Mesenchymal stem cell (in vitro differentiated cells and primary cell): ENCODE results near the gene SPOCK3.

Experiments used
- DNase-seq: peaks from one replicate; pipeline ENCODE4 v3.0.0-alpha.2; 2013
- H2AFZ ChIP-seq: one replicate; pipeline ENCODE4 v1.6.1; 2013; ENCODE audit warnings: low read depth, mild to moderate bottlenecking, control low read depth, inconsistent platforms, low read length, moderate library complexity
- H2AK5ac ChIP-seq: 2 replicates; pipeline ENCODE4 v1.6.1; 2013; ENCODE audit warnings: low read length, moderate library complexity, mild to moderate bottlenecking, inconsistent platforms; ENCODE audit not compliant: severe bottlenecking
- H2BK120ac ChIP-seq: one replicate; pipeline ENCODE4 v1.6.1; 2013; ENCODE audit warnings: low read depth, mild to moderate bottlenecking, inconsistent platforms, low read length, moderate library complexity
- H2BK12ac ChIP-seq, 2 experiments: one replicate each; pipeline ENCODE4 v1.6.1; 2013; ENCODE audit warnings: inconsistent platforms in 2 of 2, low read length in 2 of 2, mild to moderate bottlenecking in 2 of 2, moderate library complexity in 2 of 2, control low read depth in 1 of 2
- H2BK15ac ChIP-seq: one replicate; pipeline ENCODE4 v1.6.1; 2013; ENCODE audit warnings: mild to moderate bottlenecking, low read depth, inconsistent platforms; ENCODE audit not compliant: poor library complexity, severe bottlenecking
- H2BK5ac ChIP-seq: 2 replicates; pipeline ENCODE4 v1.6.1; 2013; ENCODE audit warnings: low read depth, mild to moderate bottlenecking, low read length, control low read depth, inconsistent platforms; ENCODE audit not compliant: poor library complexity, severe bottlenecking
- H3K14ac ChIP-seq, 2 experiments: one replicate each; pipeline ENCODE4 v1.6.1; 2013; ENCODE audit warnings: inconsistent platforms in 2 of 2, low read length in 2 of 2, control low read depth in 1 of 2, mild to moderate bottlenecking in 1 of 2, moderate library complexity in 1 of 2
- H3K18ac ChIP-seq, 2 experiments: one replicate each; pipeline ENCODE4 v1.6.1; 2013; ENCODE audit warnings: inconsistent platforms in 2 of 2, low read length in 2 of 2, control low read depth in 1 of 2, low read depth in 1 of 2, mild to moderate bottlenecking in 1 of 2
- H3K23ac ChIP-seq, 2 experiments: one replicate each; pipeline ENCODE4 v1.6.1; 2013; ENCODE audit warnings: inconsistent platforms in 2 of 2, low read length in 2 of 2, mild to moderate bottlenecking in 2 of 2, moderate library complexity in 2 of 2, control low read depth in 1 of 2
- H3K27ac ChIP-seq: 2 replicates; pipeline ENCODE4 v1.5.1; 2013; ENCODE audit warnings: mild to moderate bottlenecking, moderate library complexity, low read length, control low read depth, inconsistent platforms; ENCODE audit not compliant: poor library complexity, severe bottlenecking
- H3K27me3 ChIP-seq, 2 experiments: 2 replicates each; pipeline versions ENCODE4 v1.6.1 to v1.7.0; 2013; ENCODE audit warnings: low read length in 2 of 2, mild to moderate bottlenecking in 2 of 2, moderate library complexity in 2 of 2, control low read depth in 1 of 2, inconsistent platforms in 1 of 2; ENCODE audit not compliant: control insufficient read depth in 1 of 2, insufficient read depth in 1 of 2
- H3K36me3 ChIP-seq, 2 experiments: 2 replicates each; pipeline versions ENCODE4 v1.6.1 to v1.7.0; 2013; ENCODE audit warnings: low read length in 2 of 2, control low read depth in 1 of 2, inconsistent platforms in 1 of 2, low read depth in 1 of 2, mild to moderate bottlenecking in 1 of 2; ENCODE audit not compliant: insufficient read depth in 2 of 2, control insufficient read depth in 1 of 2
- H3K4ac ChIP-seq, 2 experiments: one replicate each; pipeline ENCODE4 v1.6.1; 2013; ENCODE audit warnings: inconsistent platforms in 2 of 2, low read length in 2 of 2, mild to moderate bottlenecking in 2 of 2, moderate library complexity in 2 of 2, control low read depth in 1 of 2, low read depth in 1 of 2
- H3K4me1 ChIP-seq: 2 replicates; pipeline ENCODE4 v1.6.1; 2013; ENCODE audit warnings: low read depth, low read length, control low read depth; ENCODE audit not compliant: control insufficient read depth, insufficient read depth
- H3K4me2 ChIP-seq: 2 replicates; pipeline ENCODE4 v1.6.1; 2013; ENCODE audit warnings: low read length, mild to moderate bottlenecking, inconsistent platforms; ENCODE audit not compliant: poor library complexity, severe bottlenecking
- H3K4me3 ChIP-seq, 2 experiments: 2 replicates each; pipeline versions ENCODE4 v1.5.1 to v1.7.0; 2013; ENCODE audit warnings: low read length in 2 of 2, mild to moderate bottlenecking in 2 of 2, control low read depth in 1 of 2, low read depth in 1 of 2; ENCODE audit not compliant: insufficient read depth in 1 of 2
- H3K79me1 ChIP-seq: replicated peaks from 2 replicates; pipeline ENCODE4 v1.6.1; 2013; ENCODE audit warnings: mild to moderate bottlenecking, control low read depth, low read length, inconsistent platforms; ENCODE audit not compliant: poor library complexity, severe bottlenecking
- H3K9ac ChIP-seq: 2 replicates; pipeline ENCODE4 v1.7.0; 2013; ENCODE audit warnings: mild to moderate bottlenecking, low read length, moderate library complexity
- H3K9me3 ChIP-seq: 2 replicates; pipeline ENCODE4 v1.7.0; 2013; ENCODE audit warnings: mild to moderate bottlenecking, low read length; ENCODE audit not compliant: control insufficient read depth
- H4K8ac ChIP-seq: one replicate; pipeline ENCODE4 v1.6.1; 2013; ENCODE audit warnings: inconsistent platforms, mild to moderate bottlenecking, low read length, moderate library complexity
- H4K91ac ChIP-seq: one replicate; pipeline ENCODE4 v1.6.1; 2013; ENCODE audit warnings: mild to moderate bottlenecking, low read length, inconsistent platforms
- whole genome bisulfite sequencing: methylation state at CpG from one replicate; pipeline ENCODE4 v1.1.7; 2013; ENCODE audit warnings: mixed read lengths; 5-methylcytosine and 5-hydroxymethylcytosine counted together

The SPOCK3 gene

GRCh38 chr4:167233685-167234315 is 494 bp downstream of the SPOCK3 start:
- Histone ChIP-seq H3K9ac (no peak overlapping the region), H4K91ac (no peak overlapping the region), H3K79me1 (no peaks in the 10 kb centered on the region), H3K18ac (peak overlapping the region in 1 of 2 experiments; percentile 28), H2AFZ (peak overlapping the region; percentile 85), H3K27ac (no peak overlapping the region), H3K36me3 (no peaks in the 10 kb centered on the region), H3K4me1 (peaks cover 4% of the 10 kb centered on the region), H3K14ac (no peak overlapping the region), H2BK5ac (no peak overlapping the region), H4K8ac (no peak overlapping the region), H3K27me3 (peaks cover 0 to 42% of the 10 kb centered on the region in 2 experiments), H3K9me3 (no peaks in the 10 kb centered on the region), H2BK120ac (no peak overlapping the region), H2AK5ac (no peak overlapping the region), H2BK12ac (no peak overlapping the region), H3K4me2 (peak overlapping the region; percentile 90), H2BK15ac (no peak overlapping the region), H3K23ac (peak overlapping the region in 1 of 2 experiments; percentile 10), H3K4ac (no peak overlapping the region), H3K4me3 (peak overlapping the region; percentile 60 to 74)
- DNase-seq, result peak; percentile 26
- 1% methylated on average over 37 of the region's 40 CpGs for WGBS

GRCh38 chr4:167232805-167233684 is 1.2 kb downstream of the SPOCK3 start:
- no peaks in the 10 kb centered on the region for H3K79me1 ChIP-seq
- no peak overlapping the region for H4K91ac ChIP-seq
- H3K14ac ChIP-seq, result no peak overlapping the region
- H3K18ac ChIP-seq, result no peak overlapping the region
- H3K4me3 ChIP-seq, result no peak overlapping the region
- H2AFZ ChIP-seq, result no peak overlapping the region
- WGBS, result 27% methylated on average over 22 of the region's 25 CpGs
- no peak overlapping the region for H3K23ac ChIP-seq
- no peak overlapping the region for H4K8ac ChIP-seq
- no peak overlapping the region for H2BK12ac ChIP-seq
- no peaks in the 10 kb centered on the region for H3K9me3 ChIP-seq
- DNase-seq, result no peak
- peaks cover 4% of the 10 kb centered on the region for H3K4me1 ChIP-seq
- no peaks in the 10 kb centered on the region for H3K36me3 ChIP-seq
- H2AK5ac ChIP-seq, result no peak overlapping the region
- peak overlapping the region; percentile 90 for H3K4me2 ChIP-seq
- H2BK15ac ChIP-seq, result no peak overlapping the region
- H3K4ac ChIP-seq, result no peak overlapping the region
- H3K9ac ChIP-seq, result no peak overlapping the region
- no peak overlapping the region for H2BK5ac ChIP-seq
- no peak overlapping the region for H2BK120ac ChIP-seq
- peaks cover 0 to 42% of the 10 kb centered on the region in 2 experiments for H3K27me3 ChIP-seq
- no peak overlapping the region for H3K27ac ChIP-seq

- Histone ChIP-seq H3K9me3 (no peaks in the 10 kb centered on the region), H2BK5ac (no peak overlapping the region), H3K4ac (no peak overlapping the region), H3K4me2 (no peak overlapping the region), H3K4me3 (no peak overlapping the region), H4K8ac (no peak overlapping the region), H3K9ac (no peak overlapping the region), H3K79me1 (no peaks in the 10 kb centered on the region), H2BK15ac (no peak overlapping the region), H3K27ac (no peak overlapping the region), H4K91ac (no peak overlapping the region), H2BK12ac (no peak overlapping the region), H3K23ac (no peak overlapping the region), H3K4me1 (peaks cover 4% of the 10 kb centered on the region), H2AK5ac (no peak overlapping the region), H3K27me3 (peaks cover 0 to 35% of the 10 kb centered on the region in 2 experiments), H2BK120ac (no peak overlapping the region), H3K14ac (no peak overlapping the region), H2AFZ (no peak overlapping the region), H3K36me3 (no peaks in the 10 kb centered on the region), H3K18ac (no peak overlapping the region)
- 98% methylated on average over 3 of the region's 5 CpGs for WGBS
- DNase-seq, result no peak
These were observed 3.5 kb downstream of the SPOCK3 start for GRCh38 chr4:167230744-167231143.

- H3K23ac ChIP-seq, result no peak overlapping the region
- H4K8ac ChIP-seq, result no peak overlapping the region
- no peak for DNase-seq
- no peak overlapping the region for H4K91ac ChIP-seq
- no peak overlapping the region for H3K4me3 ChIP-seq
- no peak overlapping the region for H3K4ac ChIP-seq
- H2BK15ac ChIP-seq, result no peak overlapping the region
- H3K36me3 ChIP-seq, result no peaks in the 10 kb centered on the region
- no peak overlapping the region for H2BK12ac ChIP-seq
- H2AK5ac ChIP-seq, result no peak overlapping the region
- H3K27me3 ChIP-seq, result no peaks in the 10 kb centered on the region
- no peak overlapping the region for H3K4me2 ChIP-seq
- no peak overlapping the region for H2AFZ ChIP-seq
- H3K18ac ChIP-seq, result no peak overlapping the region
- H2BK120ac ChIP-seq, result no peak overlapping the region
- no peak overlapping the region for H3K14ac ChIP-seq
- no peak overlapping the region for H2BK5ac ChIP-seq
- H3K79me1 ChIP-seq, result no peaks in the 10 kb centered on the region
- H3K9me3 ChIP-seq, result no peaks in the 10 kb centered on the region
- H3K4me1 ChIP-seq, result no peaks in the 10 kb centered on the region
- no peak overlapping the region for H3K27ac ChIP-seq
- WGBS, result no CpG with 5 or more reads among the region's 2 CpGs
- no peak overlapping the region for H3K9ac ChIP-seq
These were observed 12.2 kb downstream of the SPOCK3 start for GRCh38 chr4:167222099-167222498.
